ENCODE data around the gene DTNB.

DNA sequence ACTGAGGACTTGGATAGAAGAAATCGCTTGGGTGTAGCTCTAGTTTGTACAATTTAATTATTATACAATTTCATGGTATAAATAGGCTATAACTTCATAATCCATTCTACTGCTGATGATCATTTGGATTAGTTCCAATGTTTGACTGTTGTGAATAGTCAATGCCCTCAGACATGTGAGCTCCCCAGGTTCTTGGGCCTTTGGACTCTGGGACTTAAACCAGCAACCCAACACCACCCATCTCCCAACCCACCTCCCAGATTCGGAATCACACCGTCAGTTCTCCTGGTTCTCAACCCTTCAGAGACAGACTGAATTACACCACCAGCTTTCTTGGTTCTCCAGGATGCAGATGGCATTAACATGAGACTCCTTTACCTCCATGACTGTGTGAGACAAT is 247.1 kb downstream of the DTNB start:
- TF ChIP-seq, protein P1, sequence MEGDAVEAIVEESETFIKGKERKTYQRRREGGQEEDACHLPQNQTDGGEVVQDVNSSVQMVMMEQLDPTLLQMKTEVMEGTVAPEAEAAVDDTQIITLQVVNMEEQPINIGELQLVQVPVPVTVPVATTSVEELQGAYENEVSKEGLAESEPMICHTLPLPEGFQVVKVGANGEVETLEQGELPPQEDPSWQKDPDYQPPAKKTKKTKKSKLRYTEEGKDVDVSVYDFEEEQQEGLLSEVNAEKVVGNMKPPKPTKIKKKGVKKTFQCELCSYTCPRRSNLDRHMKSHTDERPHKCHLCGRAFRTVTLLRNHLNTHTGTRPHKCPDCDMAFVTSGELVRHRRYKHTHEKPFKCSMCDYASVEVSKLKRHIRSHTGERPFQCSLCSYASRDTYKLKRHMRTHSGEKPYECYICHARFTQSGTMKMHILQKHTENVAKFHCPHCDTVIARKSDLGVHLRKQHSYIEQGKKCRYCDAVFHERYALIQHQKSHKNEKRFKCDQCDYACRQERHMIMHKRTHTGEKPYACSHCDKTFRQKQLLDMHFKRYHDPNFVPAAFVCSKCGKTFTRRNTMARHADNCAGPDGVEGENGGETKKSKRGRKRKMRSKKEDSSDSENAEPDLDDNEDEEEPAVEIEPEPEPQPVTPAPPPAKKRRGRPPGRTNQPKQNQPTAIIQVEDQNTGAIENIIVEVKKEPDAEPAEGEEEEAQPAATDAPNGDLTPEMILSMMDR (IDR thresholded peaks at IDR 0.05): no peak
- TF ChIP-seq EP300 (IDR thresholded peaks at IDR 0.05) (no peak), POLR2A (IDR thresholded peaks at IDR 0.05) (no peak)

Measured in ovary (tissue), 3 donors.